Thyroid gland (tissue), 4 donors: ENCODE data around the gene CPE. TPM values are rescaled to one million over a fixed set of nuclear protein-coding genes. Genes with fewer than 3 reads are reported as not detected.
A peak's percentile ranks its signal among the peaks of the same experiment; 100 is the strongest.

Experiments used
- DNase-seq, 2 donors: peaks; one replicate each; pipeline ENCODE4 v3.0.0-alpha.2; 2019
- H3K27ac ChIP-seq, 3 donors: fragments of 200-600 bp; sonication (generic); 1 replicate in 2 of 3; 2 replicates in 1 of 3; pipeline ENCODE4 v1.5.1; 2016 to 2019; ENCODE audit warnings: mild to moderate bottlenecking in 1 of 3, moderate library complexity in 1 of 3
- H3K27me3 ChIP-seq: fragments of 200-600 bp; sonication (generic); one replicate; pipeline ENCODE4 v1.5.1; 2019
- H3K36me3 ChIP-seq, 2 donors: fragments of 200-600 bp; sonication (generic); one replicate each; pipeline ENCODE4 v1.5.1; 2016 to 2019
- H3K4me1 ChIP-seq, 2 donors: fragments of 200-600 bp; sonication (generic); one replicate each; pipeline ENCODE4 v1.5.1; 2017 to 2019
- H3K4me3 ChIP-seq, 3 donors: fragments of 200-600 bp; sonication (generic); replicated peaks in 1 of 3; 1 replicate in 2 of 3; 2 replicates in 1 of 3; pipeline ENCODE4 v1.5.1; 2016; ENCODE audit warnings: mild to moderate bottlenecking in 1 of 3
- H3K9me3 ChIP-seq: fragments of 200-600 bp; sonication (generic); one replicate; pipeline ENCODE4 v1.5.1; 2017
- POLR2A ChIP-seq, 2 donors: fragments of 450-650 bp; IDR thresholded peaks; one replicate each; pipeline ENCODE4 v1.6.1; 2017; ENCODE audit warnings: antibody characterized with exemption in 2 of 2, mild to moderate bottlenecking in 2 of 2, moderate library complexity in 1 of 2
- WGBS, 2 donors: methylation state at CpG; one replicate each; pipeline ENCODE4 v1.1.5; 2017; 5-methylcytosine and 5-hydroxymethylcytosine counted together
- intact Hi-C: fragments of 100-400 bp; cut with DNase I; formaldehyde crosslinking; loops from one replicate; pipeline ENCODE4 v1.15.1; 2023
- total RNA-seq, 4 donors: library from RNA; depleted of rRNA; stranded (reverse); fragments of >200 nt; gene quantifications; one replicate each; pipeline ENCODE4 v1.2.3, GENCODE V29; 2016
- TF ChIP-seq, protein P1 (sequence below), 6 experiments: fragments of 200-600 bp in 3 of 6; fragments of 450-650 bp in 3 of 6; sonication (generic) in 3 of 6; IDR thresholded peaks; one replicate each; pipeline ENCODE4 v1.5.1; 2016 to 2019; ENCODE audit warnings: antibody characterized with exemption in 6 of 6, mild to moderate bottlenecking in 2 of 6, inconsistent platforms in 1 of 6, moderate library complexity in 1 of 6

The CPE gene
- total RNA-seq, 4 donors from 2014 or later: 159 to 334 (median 309) TPM

DNA sequence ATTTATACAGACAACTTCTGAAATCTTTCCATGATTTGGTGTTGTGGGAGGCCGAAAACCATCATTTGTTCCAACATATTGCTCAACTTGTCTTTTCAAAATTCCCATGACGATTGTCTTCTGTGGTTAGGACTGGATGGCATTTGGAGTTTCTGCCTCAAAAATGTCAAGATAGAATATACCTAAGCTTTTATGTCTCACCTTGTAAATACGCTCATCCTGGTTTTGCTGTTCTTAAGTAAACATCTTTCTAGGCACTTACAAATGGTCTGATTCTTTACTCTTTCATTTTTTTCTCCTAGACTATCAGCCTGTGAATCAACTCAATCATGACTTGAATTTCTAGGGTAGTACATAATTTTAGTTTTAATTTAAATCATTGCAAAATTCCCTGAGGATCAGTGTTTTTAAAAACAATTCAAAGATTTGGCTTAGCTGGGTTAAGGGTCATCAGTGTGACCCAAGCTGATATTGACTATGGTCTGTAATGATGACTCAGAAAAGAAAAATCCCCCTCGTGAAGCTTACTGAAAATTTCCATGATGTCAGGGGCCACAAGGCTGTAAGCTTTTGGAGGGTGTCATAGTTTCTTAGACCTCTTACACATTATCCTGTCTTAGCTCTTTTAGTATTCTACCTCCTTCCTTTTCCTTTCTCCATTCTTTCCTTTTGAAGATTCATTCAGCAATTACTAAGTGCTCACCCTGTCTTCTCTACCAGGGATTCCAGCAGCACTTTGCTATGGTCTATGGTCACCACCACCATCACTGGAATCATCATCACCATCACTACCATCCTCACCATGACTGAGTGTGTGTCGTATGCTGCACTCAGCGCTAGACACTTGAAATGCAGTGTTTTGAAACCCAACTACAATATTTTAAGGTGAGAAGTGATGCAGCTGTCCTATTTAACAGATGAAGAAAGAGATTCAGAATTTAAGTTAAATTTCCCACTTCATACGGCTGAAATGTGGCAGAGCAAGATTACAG is 124.4 kb downstream of the CPE start:
- H3K36me3 ChIP-seq: no peaks in the 10 kb centered on the region
- H3K27me3 ChIP-seq: no peaks in the 10 kb centered on the region
- H3K4me3 ChIP-seq: no peak overlapping the region
- intact Hi-C loops: no loop called here
- no peak for TF ChIP-seq POLR2A (IDR thresholded peaks at IDR 0.05)
- TF ChIP-seq, protein P1, sequence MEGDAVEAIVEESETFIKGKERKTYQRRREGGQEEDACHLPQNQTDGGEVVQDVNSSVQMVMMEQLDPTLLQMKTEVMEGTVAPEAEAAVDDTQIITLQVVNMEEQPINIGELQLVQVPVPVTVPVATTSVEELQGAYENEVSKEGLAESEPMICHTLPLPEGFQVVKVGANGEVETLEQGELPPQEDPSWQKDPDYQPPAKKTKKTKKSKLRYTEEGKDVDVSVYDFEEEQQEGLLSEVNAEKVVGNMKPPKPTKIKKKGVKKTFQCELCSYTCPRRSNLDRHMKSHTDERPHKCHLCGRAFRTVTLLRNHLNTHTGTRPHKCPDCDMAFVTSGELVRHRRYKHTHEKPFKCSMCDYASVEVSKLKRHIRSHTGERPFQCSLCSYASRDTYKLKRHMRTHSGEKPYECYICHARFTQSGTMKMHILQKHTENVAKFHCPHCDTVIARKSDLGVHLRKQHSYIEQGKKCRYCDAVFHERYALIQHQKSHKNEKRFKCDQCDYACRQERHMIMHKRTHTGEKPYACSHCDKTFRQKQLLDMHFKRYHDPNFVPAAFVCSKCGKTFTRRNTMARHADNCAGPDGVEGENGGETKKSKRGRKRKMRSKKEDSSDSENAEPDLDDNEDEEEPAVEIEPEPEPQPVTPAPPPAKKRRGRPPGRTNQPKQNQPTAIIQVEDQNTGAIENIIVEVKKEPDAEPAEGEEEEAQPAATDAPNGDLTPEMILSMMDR (IDR thresholded peaks at IDR 0.05): no peak
- H3K4me1 ChIP-seq: no peaks in the 10 kb centered on the region
- no peak for DNase-seq
- H3K27ac ChIP-seq: peak overlapping the region in 2 of 3 donors; percentile 26 to 30
- H3K9me3 ChIP-seq: no peaks in the 10 kb centered on the region
- 88% methylated on average over 7 of the region's 7 CpGs for WGBS, 2 donors

DNA sequence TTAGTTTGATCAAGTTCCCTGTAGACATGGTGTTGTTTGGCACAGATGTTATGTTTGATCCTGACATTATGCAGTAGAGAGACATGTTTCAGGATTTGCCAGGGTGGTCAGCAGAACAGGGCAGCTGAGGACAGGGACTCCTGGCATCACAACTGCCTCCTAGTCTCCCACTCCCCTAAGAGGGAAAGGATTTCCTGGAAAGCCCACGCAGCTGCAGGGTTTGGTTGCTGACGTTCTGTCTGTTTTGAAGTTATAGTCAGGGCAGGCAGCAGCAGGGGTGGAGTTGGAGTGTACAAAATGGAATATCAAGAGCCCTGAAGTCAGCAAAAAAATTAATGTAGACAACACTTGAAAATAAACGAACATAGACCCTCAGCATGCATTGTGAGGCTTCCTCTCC is 125.4 kb downstream of the CPE start:
- WGBS, 2 donors: 70 to 72% methylated on average over 3 of the region's 3 CpGs
- no peaks in the 10 kb centered on the region for H3K9me3 ChIP-seq
- H3K4me1 ChIP-seq: no peaks in the 10 kb centered on the region
- no peaks in the 10 kb centered on the region for H3K36me3 ChIP-seq
- DNase-seq: no peak
- H3K27ac ChIP-seq: peak overlapping the region in 1 of 3 donors; percentile 30
- no peak for TF ChIP-seq POLR2A (IDR thresholded peaks at IDR 0.05)
- TF ChIP-seq, protein P1 (IDR thresholded peaks at IDR 0.05): no peak
- intact Hi-C loops: no loop called here
- H3K4me3 ChIP-seq: no peak overlapping the region
- no peaks in the 10 kb centered on the region for H3K27me3 ChIP-seq

DNA sequence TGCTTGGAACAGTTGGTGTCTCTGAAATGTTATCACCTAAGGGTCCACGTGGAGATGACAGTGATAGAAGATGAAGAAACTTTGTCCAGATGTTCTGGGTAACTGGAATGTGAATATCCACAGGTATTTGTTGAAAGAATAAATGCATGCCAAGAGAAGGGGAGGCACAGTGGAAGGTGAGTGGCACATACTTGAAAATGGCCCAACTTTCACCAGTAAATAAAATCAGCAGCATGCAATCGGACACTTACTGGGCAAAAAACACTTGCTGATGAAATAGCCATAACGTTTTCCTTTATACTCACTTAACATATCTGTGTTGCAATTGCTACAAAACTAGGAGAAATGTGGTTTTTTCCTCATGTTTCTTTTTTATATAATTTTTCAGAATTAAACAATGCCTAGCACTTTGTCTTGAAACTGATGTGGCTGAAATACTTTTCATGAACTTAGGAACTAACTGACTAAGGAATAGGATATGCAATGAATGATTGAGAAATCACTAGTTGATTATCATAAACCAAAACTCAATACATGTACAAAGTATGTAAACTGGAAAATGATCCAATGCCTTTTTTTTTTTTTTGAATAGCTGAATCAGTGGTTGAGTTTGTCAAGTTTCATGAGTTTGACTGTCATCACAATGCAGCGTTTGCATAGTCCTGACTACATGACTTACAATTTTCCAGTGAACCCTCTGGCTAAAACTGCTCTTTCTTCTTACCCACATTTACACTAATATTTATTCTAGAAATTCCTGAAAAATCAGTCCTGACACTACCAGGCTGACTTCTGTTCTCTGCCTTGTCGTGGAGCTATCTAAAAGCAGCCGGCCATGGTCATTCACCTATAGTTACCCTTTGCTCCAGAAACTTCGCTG is 127.4 kb downstream of the CPE start:
- WGBS, 2 donors: 48 to 61% methylated on average over 7 of the region's 7 CpGs
- H3K9me3 ChIP-seq: no peaks in the 10 kb centered on the region
- no peak overlapping the region for H3K27ac ChIP-seq
- H3K36me3 ChIP-seq: no peaks in the 10 kb centered on the region
- no peak for DNase-seq
- no peak overlapping the region for H3K4me3 ChIP-seq
- H3K4me1 ChIP-seq: no peaks in the 10 kb centered on the region
- TF ChIP-seq, protein P1 (IDR thresholded peaks at IDR 0.05): no peak
- TF ChIP-seq POLR2A (IDR thresholded peaks at IDR 0.05): no peak
- no peaks in the 10 kb centered on the region for H3K27me3 ChIP-seq
- intact Hi-C loops: no loop called here

DNA sequence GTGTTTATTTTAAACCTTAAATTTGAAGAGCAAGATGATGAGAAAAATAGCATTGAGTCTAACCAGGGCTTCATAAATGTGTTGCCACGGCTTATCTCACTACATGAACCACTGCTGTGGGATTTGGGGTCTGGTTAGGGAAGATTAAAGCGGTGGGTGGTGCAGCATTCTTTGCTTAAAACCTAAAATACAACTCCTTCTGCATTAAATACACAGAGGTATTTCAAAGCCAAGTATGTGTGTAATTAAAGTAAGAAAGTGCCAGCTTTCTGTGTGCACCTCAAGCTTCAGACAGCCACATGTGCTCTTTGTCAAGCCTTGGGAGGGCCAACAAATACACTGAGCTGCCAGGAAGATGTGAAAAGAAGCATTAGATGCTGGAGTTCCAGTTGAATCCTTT is 128.0 kb downstream of the CPE start:
- Histone ChIP-seq H3K36me3 (no peaks in the 10 kb centered on the region), H3K27ac (no peak overlapping the region), H3K27me3 (no peaks in the 10 kb centered on the region), H3K4me3 (no peak overlapping the region), H3K4me1 (no peaks in the 10 kb centered on the region), H3K9me3 (no peaks in the 10 kb centered on the region)
- 79 to 92% methylated on average over 2 of the region's 2 CpGs for WGBS, 2 donors
- no peak for DNase-seq
- intact Hi-C loops: no loop called here
- TF ChIP-seq, protein P1 (IDR thresholded peaks at IDR 0.05): no peak
- TF ChIP-seq POLR2A (IDR thresholded peaks at IDR 0.05): no peak
